NCI-H1092 treated with DMSO at 0.1 percent for 48 hours (cell line): ENCODE measurements around the gene USP1.

ENCODE experiments used
- DNase-seq: peaks from one replicate; lab custom pipeline; 2025; lab: John Stamatoyannopoulos, UW

USP1 gene

DNA sequence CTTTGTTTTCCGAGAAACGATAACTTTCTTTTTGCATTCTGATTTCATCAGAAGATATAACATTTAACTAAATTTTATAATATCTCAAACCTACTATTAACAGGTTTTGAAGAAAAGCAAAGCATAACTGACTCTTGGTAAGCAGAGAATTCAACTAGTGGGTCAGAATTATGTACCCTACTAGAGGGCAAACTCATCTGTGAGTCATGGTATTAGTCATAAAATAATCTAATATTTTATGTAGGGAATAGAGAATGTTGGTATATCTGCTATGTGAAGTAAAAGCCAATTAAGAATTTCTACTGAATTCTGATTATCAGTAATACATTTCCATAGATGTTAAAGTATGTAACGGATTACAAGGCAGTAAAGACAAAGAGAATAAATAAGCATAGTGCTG is 56.8 kb downstream of the USP1 start:
- no peak for DNase-seq

DNA sequence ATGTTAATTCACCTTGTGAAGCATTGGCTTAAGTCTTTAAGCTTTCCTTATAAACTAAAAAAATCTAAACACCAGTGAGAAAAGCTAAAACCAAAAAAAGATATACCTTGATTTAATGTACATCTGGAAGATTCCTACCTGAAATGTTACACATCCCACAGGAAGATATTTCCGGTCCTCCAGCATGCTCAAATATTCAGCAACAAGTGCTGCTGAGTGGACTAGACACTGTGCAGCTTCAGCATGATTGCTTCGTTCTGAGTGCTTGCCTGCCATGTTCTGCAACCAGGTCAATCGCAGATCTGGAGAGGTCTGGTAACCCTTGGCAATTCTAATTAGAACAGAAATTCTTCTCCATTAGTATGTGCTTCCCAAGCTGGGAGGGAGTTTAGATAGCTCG is 57.3 kb downstream of the USP1 start:
- DNase-seq, result no peak

DNA sequence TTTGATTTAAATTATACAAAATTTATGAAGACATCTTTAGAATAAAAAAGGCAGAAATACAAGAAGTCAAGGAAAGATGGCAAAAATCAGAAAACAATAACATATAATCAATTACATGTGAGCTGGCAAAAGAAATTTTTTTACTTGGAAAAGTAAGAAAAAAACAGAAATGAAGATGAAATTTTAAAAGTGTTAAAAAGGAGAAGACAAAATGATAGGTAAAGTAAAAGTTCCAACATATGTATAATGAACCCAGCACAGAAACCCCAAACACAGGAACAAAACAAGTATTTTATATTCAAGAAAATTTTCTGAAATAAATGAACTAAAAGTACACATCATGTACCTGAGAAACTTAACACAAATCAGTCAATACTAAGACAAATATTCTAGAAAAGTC is 63.4 kb downstream of the USP1 start:
- no peak for DNase-seq
